Hepatocyte (in vitro differentiated cells): ENCODE data around the gene CNST.

ENCODE experiments used
- CTCF ChIP-seq: fragments of 200-600 bp; sonication (generic); IDR thresholded peaks from 2 replicates; pipeline ENCODE4 v1.5.1; 2016; ENCODE audit warnings: antibody characterized with exemption, mild to moderate bottlenecking; ENCODE audit not compliant: poor library complexity
- EZH2 ChIP-seq: fragments of 200-600 bp; sonication (generic); IDR thresholded peaks from 2 replicates; pipeline ENCODE4 v1.6.1; 2016; ENCODE audit warnings: antibody characterized with exemption, mild to moderate bottlenecking, borderline replicate concordance
- EZH2phosphoT487 ChIP-seq: fragments of 200-600 bp; sonication (generic); IDR thresholded peaks from one replicate; pipeline ENCODE4 v1.6.1; 2018; ENCODE audit warnings: antibody characterized with exemption, mild to moderate bottlenecking, low read depth, moderate library complexity; ENCODE audit not compliant: unreplicated experiment, severe bottlenecking

- no peak for TF ChIP-seq EZH2phosphoT487
- no peak for TF ChIP-seq CTCF
- TF ChIP-seq EZH2: no peak
These were observed 26.4 kb downstream of the CNST start for GRCh38 chr1:246592695-246593094.
